MM.1S (cell line): Measurements from ENCODE around the gene CPVL.

Source experiments
- EZH2 ChIP-seq: fragments of 300-600 bp; sonication (generic); optimal IDR thresholded peaks from 2 replicates; pipeline ENCODE3; 2017; ENCODE audit warnings: low read depth, mild to moderate bottlenecking, antibody characterized with exemption, low read length, mixed read lengths
- TF ChIP-seq, protein P1 (sequence below): fragments of 300-600 bp; sonication (generic); IDR thresholded peaks from 2 replicates; pipeline ENCODE4 v1.5.1; 2016; ENCODE audit warnings: antibody characterized with exemption, low read length, mixed read lengths

- TF ChIP-seq, protein P1, sequence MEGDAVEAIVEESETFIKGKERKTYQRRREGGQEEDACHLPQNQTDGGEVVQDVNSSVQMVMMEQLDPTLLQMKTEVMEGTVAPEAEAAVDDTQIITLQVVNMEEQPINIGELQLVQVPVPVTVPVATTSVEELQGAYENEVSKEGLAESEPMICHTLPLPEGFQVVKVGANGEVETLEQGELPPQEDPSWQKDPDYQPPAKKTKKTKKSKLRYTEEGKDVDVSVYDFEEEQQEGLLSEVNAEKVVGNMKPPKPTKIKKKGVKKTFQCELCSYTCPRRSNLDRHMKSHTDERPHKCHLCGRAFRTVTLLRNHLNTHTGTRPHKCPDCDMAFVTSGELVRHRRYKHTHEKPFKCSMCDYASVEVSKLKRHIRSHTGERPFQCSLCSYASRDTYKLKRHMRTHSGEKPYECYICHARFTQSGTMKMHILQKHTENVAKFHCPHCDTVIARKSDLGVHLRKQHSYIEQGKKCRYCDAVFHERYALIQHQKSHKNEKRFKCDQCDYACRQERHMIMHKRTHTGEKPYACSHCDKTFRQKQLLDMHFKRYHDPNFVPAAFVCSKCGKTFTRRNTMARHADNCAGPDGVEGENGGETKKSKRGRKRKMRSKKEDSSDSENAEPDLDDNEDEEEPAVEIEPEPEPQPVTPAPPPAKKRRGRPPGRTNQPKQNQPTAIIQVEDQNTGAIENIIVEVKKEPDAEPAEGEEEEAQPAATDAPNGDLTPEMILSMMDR = no peak
- TF ChIP-seq EZH2 = no peak
Observed at GRCh38 chr7:29177963-29178600, 31.7 kb upstream of the CPVL start.
